ENCODE measurements around the gene MADD. TPM values are rescaled to one million over a fixed set of nuclear protein-coding genes. Genes with fewer than 3 reads are reported as not detected.

Gene MADD
- total RNA-seq, 1 experiment from 2014 or later: 41.0 TPM

- no CpG with 5 or more reads among the region's 5 CpGs for WGBS (ENCODE audit: extremely low coverage, insufficient read length, low lambda C conversion rate)
- Histone ChIP-seq H4K20me1 (ENCODE audit: control insufficient read depth, insufficient read depth, insufficient read length) (no peaks in the 10 kb centered on the region), H3K56ac (ENCODE audit: insufficient read length, low read depth, low read length) (no peak overlapping the region), H2BK15ac (ENCODE audit: low read depth, low read length) (no peak overlapping the region), H3K23me2 (ENCODE audit: insufficient read length, low read depth, low read length, poor library complexity, severe bottlenecking) (no peaks in the 10 kb centered on the region), H2BK20ac (ENCODE audit: low read depth, low read length, poor library complexity, severe bottlenecking) (no peak overlapping the region), H2BK120ac (ENCODE audit: low read depth, low read length, poor library complexity, severe bottlenecking) (no peak overlapping the region), H3K27ac (ENCODE audit: insufficient read length, low read depth, low read length) (no peak overlapping the region), H3K27me3 (ENCODE audit: insufficient read depth, low read length) (no peaks in the 10 kb centered on the region), H3K9me3 (ENCODE audit: control insufficient read depth, low read depth, low read length) (no peaks in the 10 kb centered on the region), H2BK5ac (ENCODE audit: insufficient read length, low read length) (no peak overlapping the region), H3K4me1 (ENCODE audit: insufficient read depth, low read length) (no peaks in the 10 kb centered on the region), H3K9ac (ENCODE audit: extremely low read depth, insufficient read length, low read length) (no peak overlapping the region), H3T11ph (ENCODE audit: low read length) (no peak overlapping the region), H2BK12ac (ENCODE audit: insufficient read length, low read depth, low read length) (no peak overlapping the region), H4K5ac (ENCODE audit: insufficient read length, low read depth, low read length) (no peak overlapping the region), H3K4me2 (ENCODE audit: insufficient read depth, insufficient read length, low read length) (no peak overlapping the region), H3K79me2 (ENCODE audit: insufficient read depth, low read length) (no peaks in the 10 kb centered on the region), H2AK5ac (ENCODE audit: insufficient read length, low read length) (no peak overlapping the region), H3K14ac (ENCODE audit: insufficient read depth, low read length) (no peak overlapping the region), H4K8ac (replicated peaks; ENCODE audit: insufficient read length, low read depth, low read length) (no peak overlapping the region), H3K4ac (ENCODE audit: low read depth, low read length) (no peak overlapping the region), H3K23ac (ENCODE audit: insufficient read length, low read depth, low read length) (no peak overlapping the region), H3K79me1 (ENCODE audit: insufficient read depth, low read depth, low read length, poor library complexity, severe bottlenecking) (no peaks in the 10 kb centered on the region), H2AFZ (ENCODE audit: low read length) (no peak overlapping the region), H4K91ac (ENCODE audit: insufficient read length, low read depth, low read length) (no peak overlapping the region), H3K18ac (ENCODE audit: insufficient read length, low read depth, low read length) (no peak overlapping the region)
- no peak for TF ChIP-seq CTCF (conservative IDR thresholded peaks at IDR 0.05)
- H3K27me3 Mint-ChIP-seq (ENCODE audit: low read depth): peaks cover 2% of the 10 kb centered on the region; the same call in 1 of the 2 replicates
- H3K36me3 Mint-ChIP-seq (ENCODE audit: insufficient read depth in 1 of 3, low read depth in 3 of 3): no peaks in the 10 kb centered on the region
- H3K4me1 Mint-ChIP-seq: peaks cover 7 to 15% of the 10 kb centered on the region in 2 experiments
- H3K27ac Mint-ChIP-seq: peak overlapping the region in 1 of 3 experiments; percentile 72; a peak in 1 of 7 replicates
- H3K9me3 Mint-ChIP-seq: no peaks in the 10 kb centered on the region
- DNase-seq: no peak
- H3K4me3 Mint-ChIP-seq: no peak overlapping the region
These were observed 77.2 kb downstream of the MADD start for GRCh38 chr11:47347137-47347536.
